Measurements from ENCODE around the gene SMAD6.
"Not testable (repeated sequence)": the region's sequence is repeated elsewhere in the genome, so short reads cannot be mapped to it uniquely, and the experiment has no call there.

The SMAD6 gene

DNA sequence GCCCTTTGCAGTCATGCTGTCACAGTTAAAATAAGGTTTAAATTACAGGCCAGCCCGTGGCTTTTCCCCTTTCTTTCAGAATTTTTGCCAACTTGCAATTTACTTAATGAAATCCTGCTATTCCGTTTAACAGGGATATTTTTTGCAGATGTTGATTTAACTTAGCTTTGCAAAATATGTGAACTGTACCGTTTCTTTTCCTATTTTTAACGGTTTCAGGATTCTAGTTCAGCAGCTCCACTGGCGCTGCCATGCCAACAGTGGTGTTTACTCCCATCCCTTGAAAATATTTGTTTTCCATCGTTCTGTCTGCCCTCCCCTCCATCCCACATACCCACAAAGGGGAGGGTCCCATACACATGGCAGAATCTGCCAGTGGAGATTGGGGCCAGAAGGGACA is 54.3 kb downstream of the SMAD6 start:
- Histone ChIP-seq H3K36me3 (ENCODE audit: insufficient read depth, low read length) (no peaks in the 10 kb centered on the region), H3F3A (ENCODE audit: low read depth) (no peaks in the 10 kb centered on the region), H3K9ac (ENCODE audit: low read depth, low read length, poor library complexity, severe bottlenecking) (no peak overlapping the region), H3K79me2 (ENCODE audit: insufficient read depth, low read length) (no peaks in the 10 kb centered on the region), H3K4me2 (ENCODE audit: low read depth, low read length, poor library complexity, severe bottlenecking) (no peak overlapping the region), H3K4me1 (ENCODE audit: insufficient read depth, low read length, poor library complexity, severe bottlenecking) (peaks cover 27% of the 10 kb centered on the region), H4K20me1 (ENCODE audit: insufficient read depth, low read length, poor library complexity, severe bottlenecking) (no peaks in the 10 kb centered on the region), H3K27me3 (ENCODE audit: insufficient read depth, low read length, poor library complexity, severe bottlenecking) (no peaks in the 10 kb centered on the region), H3K4me3 (ENCODE audit: low read length, poor library complexity, severe bottlenecking) (no peak overlapping the region), H3K9me3 (ENCODE audit: insufficient read depth, low read depth, low read length) (no peaks in the 10 kb centered on the region), H3K9me2 (replicated peaks; ENCODE audit: low read depth, low read length) (no peaks in the 10 kb centered on the region), H2AFZ (ENCODE audit: low read length) (no peak overlapping the region)
- TF ChIP-seq, protein P1, sequence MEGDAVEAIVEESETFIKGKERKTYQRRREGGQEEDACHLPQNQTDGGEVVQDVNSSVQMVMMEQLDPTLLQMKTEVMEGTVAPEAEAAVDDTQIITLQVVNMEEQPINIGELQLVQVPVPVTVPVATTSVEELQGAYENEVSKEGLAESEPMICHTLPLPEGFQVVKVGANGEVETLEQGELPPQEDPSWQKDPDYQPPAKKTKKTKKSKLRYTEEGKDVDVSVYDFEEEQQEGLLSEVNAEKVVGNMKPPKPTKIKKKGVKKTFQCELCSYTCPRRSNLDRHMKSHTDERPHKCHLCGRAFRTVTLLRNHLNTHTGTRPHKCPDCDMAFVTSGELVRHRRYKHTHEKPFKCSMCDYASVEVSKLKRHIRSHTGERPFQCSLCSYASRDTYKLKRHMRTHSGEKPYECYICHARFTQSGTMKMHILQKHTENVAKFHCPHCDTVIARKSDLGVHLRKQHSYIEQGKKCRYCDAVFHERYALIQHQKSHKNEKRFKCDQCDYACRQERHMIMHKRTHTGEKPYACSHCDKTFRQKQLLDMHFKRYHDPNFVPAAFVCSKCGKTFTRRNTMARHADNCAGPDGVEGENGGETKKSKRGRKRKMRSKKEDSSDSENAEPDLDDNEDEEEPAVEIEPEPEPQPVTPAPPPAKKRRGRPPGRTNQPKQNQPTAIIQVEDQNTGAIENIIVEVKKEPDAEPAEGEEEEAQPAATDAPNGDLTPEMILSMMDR (conservative IDR thresholded peaks at IDR 0.05; ENCODE audit: low read length), result no peak
- TF ChIP-seq EZH2phosphoT487 (IDR thresholded peaks at IDR 0.05; ENCODE audit: borderline replicate concordance), result no peak

DNA sequence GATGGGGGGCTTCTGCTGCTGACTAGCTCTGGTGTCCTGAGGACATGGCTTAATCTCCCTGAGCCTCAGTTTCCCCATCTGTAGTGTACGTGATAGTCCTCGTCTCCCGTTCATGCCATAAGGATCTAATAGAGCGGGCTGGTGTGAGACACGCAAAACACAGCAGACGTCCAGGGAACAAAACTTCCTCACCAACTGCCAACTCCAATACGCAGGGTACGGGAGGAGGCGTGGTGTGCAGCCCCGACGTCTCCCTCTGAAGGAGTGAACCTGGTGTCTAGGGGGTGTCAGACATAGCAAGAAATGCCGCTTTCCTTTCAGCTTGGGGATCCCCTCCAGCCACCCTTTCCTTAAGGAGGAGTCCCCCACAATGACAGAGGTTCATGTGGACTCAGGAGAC is 55.0 kb downstream of the SMAD6 start:
- Histone ChIP-seq H3K4me2 (ENCODE audit: low read depth, low read length, poor library complexity, severe bottlenecking) (no peak overlapping the region), H2AFZ (ENCODE audit: low read length) (no peak overlapping the region), H3K9me2 (replicated peaks; ENCODE audit: low read depth, low read length) (no peaks in the 10 kb centered on the region), H3F3A (ENCODE audit: low read depth) (no peaks in the 10 kb centered on the region), H3K79me2 (ENCODE audit: insufficient read depth, low read length) (no peaks in the 10 kb centered on the region), H3K27me3 (ENCODE audit: insufficient read depth, low read length, poor library complexity, severe bottlenecking) (no peaks in the 10 kb centered on the region), H3K36me3 (ENCODE audit: insufficient read depth, low read length) (no peaks in the 10 kb centered on the region), H3K4me1 (ENCODE audit: insufficient read depth, low read length, poor library complexity, severe bottlenecking) (peaks cover 23% of the 10 kb centered on the region), H4K20me1 (ENCODE audit: insufficient read depth, low read length, poor library complexity, severe bottlenecking) (no peaks in the 10 kb centered on the region), H3K9ac (ENCODE audit: low read depth, low read length, poor library complexity, severe bottlenecking) (no peak overlapping the region), H3K9me3 (ENCODE audit: insufficient read depth, low read depth, low read length) (no peaks in the 10 kb centered on the region), H3K4me3 (ENCODE audit: low read length, poor library complexity, severe bottlenecking) (no peak overlapping the region)
- TF ChIP-seq, protein P1 (conservative IDR thresholded peaks at IDR 0.05; ENCODE audit: low read length), result no peak
- TF ChIP-seq EZH2phosphoT487 (IDR thresholded peaks at IDR 0.05; ENCODE audit: borderline replicate concordance), result no peak

DNA sequence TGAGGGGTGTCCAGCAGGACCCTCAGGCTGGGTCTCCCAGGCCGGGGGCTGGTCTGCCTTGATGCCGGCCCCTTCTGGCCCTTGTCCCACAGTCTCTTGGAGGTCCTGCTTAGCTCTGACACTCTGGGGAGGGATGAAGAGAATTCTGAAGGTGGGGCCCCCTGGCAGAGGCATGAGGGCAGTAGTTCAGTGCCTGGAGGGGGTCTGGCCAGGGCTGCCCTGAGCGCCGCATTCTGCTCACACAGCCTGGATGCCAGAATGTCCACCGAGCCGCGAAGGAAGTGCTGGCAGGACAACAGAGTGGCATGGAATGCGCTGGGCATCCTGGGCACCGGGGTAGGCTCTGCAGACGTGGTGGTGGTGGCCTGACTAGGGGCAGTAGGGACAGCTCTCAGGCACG is 55.5 kb downstream of the SMAD6 start:
- peaks cover 21% of the 10 kb centered on the region for H3K4me1 ChIP-seq (ENCODE audit: insufficient read depth, low read length, poor library complexity, severe bottlenecking)
- no peak overlapping the region for H3K9ac ChIP-seq (ENCODE audit: low read depth, low read length, poor library complexity, severe bottlenecking)
- no peaks in the 10 kb centered on the region for H3K9me3 ChIP-seq (ENCODE audit: insufficient read depth, low read depth, low read length)
- H3K79me2 ChIP-seq (ENCODE audit: insufficient read depth, low read length), result no peaks in the 10 kb centered on the region
- H2AFZ ChIP-seq (ENCODE audit: low read length), result no peak overlapping the region
- TF ChIP-seq, protein P1 (conservative IDR thresholded peaks at IDR 0.05; ENCODE audit: low read length), result no peak
- no peak for TF ChIP-seq EZH2phosphoT487 (IDR thresholded peaks at IDR 0.05; ENCODE audit: borderline replicate concordance)
- no peak overlapping the region for H3K4me2 ChIP-seq (ENCODE audit: low read depth, low read length, poor library complexity, severe bottlenecking)
- H3K4me3 ChIP-seq (ENCODE audit: low read length, poor library complexity, severe bottlenecking), result no peak overlapping the region
- no peaks in the 10 kb centered on the region for H4K20me1 ChIP-seq (ENCODE audit: insufficient read depth, low read length, poor library complexity, severe bottlenecking)
- H3K36me3 ChIP-seq (ENCODE audit: insufficient read depth, low read length), result no peaks in the 10 kb centered on the region
- H3K27me3 ChIP-seq (ENCODE audit: insufficient read depth, low read length, poor library complexity, severe bottlenecking), result no peaks in the 10 kb centered on the region
- H3K9me2 ChIP-seq (replicated peaks; ENCODE audit: low read depth, low read length), result no peaks in the 10 kb centered on the region
- no peaks in the 10 kb centered on the region for H3F3A ChIP-seq (ENCODE audit: low read depth)

DNA sequence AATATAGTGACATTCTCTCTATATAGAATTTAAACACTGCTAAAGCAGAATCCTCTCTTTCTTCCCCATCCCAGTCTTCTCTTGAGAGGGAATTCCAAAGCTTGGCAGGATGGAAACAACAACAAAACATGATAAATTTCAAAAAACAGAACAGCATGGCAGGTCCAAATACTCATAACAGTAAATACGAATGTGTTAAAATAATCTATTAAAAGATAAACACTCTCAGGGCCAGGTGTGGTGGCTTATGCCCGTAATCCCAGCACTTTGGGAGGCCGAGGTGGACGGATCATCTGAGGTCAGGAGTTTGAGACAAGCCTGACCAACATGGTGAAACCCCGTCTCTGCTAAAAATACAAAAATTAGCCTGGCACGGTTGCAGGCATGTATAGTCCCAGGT is 56.2 kb downstream of the SMAD6 start:
- not testable (repeated sequence) for H3K9me2 ChIP-seq (replicated peaks; ENCODE audit: low read depth, low read length)

More for the DNA sequence above, 56.2 kb downstream of the SMAD6 start:
- not testable (repeated sequence) for H3K9ac ChIP-seq (ENCODE audit: low read depth, low read length, poor library complexity, severe bottlenecking); H4K20me1 ChIP-seq (ENCODE audit: insufficient read depth, low read length, poor library complexity, severe bottlenecking); H3K36me3 ChIP-seq (ENCODE audit: insufficient read depth, low read length); H2AFZ ChIP-seq (ENCODE audit: low read length); H3K79me2 ChIP-seq (ENCODE audit: insufficient read depth, low read length); H3K4me2 ChIP-seq (ENCODE audit: low read depth, low read length, poor library complexity, severe bottlenecking); H3F3A ChIP-seq (ENCODE audit: low read depth); H3K27me3 ChIP-seq (ENCODE audit: insufficient read depth, low read length, poor library complexity, severe bottlenecking); H3K4me3 ChIP-seq (ENCODE audit: low read length, poor library complexity, severe bottlenecking); H3K9me3 ChIP-seq (ENCODE audit: insufficient read depth, low read depth, low read length)
- peaks cover 28% of the 10 kb centered on the region for H3K4me1 ChIP-seq (ENCODE audit: insufficient read depth, low read length, poor library complexity, severe bottlenecking)
